GM12864 (cell line): ENCODE results near the gene RSAD2.
A peak's percentile ranks its signal among the peaks of the same experiment; 100 is the strongest.

Experiments used
- DNase-seq: peaks from one replicate; pipeline ENCODE4 v3.0.0-alpha.2; 2011; ENCODE audit warnings: low read depth
- H3K4me3 ChIP-seq: 2 replicates; pipeline ENCODE4 v1.5.1; 2011; ENCODE audit warnings: mild to moderate bottlenecking, low read depth, low read length, control low read depth
- CTCF ChIP-seq: IDR thresholded peaks from 2 replicates; pipeline ENCODE4 v1.5.1; 2011; ENCODE audit warnings: low read depth, mild to moderate bottlenecking, moderate library complexity, low read length, control low read depth, inconsistent platforms; ENCODE audit errors: missing control alignments

Gene RSAD2, protein sequence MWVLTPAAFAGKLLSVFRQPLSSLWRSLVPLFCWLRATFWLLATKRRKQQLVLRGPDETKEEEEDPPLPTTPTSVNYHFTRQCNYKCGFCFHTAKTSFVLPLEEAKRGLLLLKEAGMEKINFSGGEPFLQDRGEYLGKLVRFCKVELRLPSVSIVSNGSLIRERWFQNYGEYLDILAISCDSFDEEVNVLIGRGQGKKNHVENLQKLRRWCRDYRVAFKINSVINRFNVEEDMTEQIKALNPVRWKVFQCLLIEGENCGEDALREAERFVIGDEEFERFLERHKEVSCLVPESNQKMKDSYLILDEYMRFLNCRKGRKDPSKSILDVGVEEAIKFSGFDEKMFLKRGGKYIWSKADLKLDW

GRCh38 chr2:6877402-6878304 lies at the start of gene RSAD2:
Gene RSAD2 (plus strand): TSS chr2:6877777. CDS start chr2:6877801, 24 bp downstream.
- no peak for TF ChIP-seq CTCF
- DNase-seq: no peak
- peak within 1 kb of the TSS; percentile 29 for H3K4me3 ChIP-seq

DNA sequence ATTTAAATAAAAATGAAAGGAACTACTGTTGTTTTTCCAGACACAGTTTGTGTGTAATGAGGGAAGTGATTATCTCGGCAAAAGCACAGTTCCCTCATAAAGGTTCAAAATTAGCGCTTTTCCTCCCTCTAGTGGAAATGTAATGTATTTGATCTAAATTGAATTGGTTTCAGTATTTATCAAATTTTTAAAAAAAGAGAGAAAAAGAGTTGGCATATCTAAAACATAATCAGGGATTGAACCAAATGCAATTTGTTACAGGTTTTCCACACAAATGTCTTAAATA lies 49.3 kb upstream of the RSAD2 start:
- DNase-seq: no peak

GRCh38 chr2:6831229-6831628 lies 46.3 kb upstream of the RSAD2 start:
- H3K4me3 ChIP-seq: no peak overlapping the region
- TF ChIP-seq CTCF: no peak
- DNase-seq: no peak

More for the DNA sequence above, 49.3 kb upstream of the RSAD2 start:
- TF ChIP-seq CTCF: peak; percentile 20
- no peak overlapping the region for H3K4me3 ChIP-seq

DNA sequence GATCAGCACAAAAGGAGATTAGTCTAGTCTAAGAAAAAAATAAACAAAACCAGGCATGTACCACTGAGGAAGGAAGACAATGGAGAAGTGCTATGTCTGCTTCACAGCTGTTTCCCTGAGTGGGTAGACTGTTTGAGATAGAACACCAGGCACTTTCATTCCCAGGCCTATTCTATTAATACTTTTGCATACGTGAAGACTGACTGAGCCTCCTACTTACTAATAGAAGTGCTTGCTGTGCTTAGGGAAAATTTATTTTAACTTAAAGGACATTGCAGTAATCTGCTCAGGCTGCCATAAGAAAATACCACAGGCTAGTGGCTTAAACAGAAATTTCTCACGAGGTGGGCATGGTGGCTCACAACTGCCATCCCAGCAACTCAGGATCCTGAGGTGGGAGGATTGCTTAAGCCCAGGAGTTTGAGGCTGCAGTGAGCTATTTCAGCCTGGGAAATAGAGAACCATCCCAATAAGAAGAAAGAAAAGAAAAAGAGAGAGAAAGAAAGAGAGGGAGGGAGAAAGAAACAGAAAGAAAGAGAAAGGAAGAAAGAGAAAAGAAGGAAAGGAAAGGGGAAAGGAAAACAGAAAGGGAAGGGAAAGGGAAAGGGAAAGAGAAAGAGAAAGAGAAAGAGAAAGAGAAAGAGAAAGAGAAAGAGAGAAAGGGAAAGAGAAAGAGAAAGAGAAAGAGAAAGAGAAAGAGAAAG lies 44.8 kb upstream of the RSAD2 start:
- TF ChIP-seq CTCF: no peak

DNA sequence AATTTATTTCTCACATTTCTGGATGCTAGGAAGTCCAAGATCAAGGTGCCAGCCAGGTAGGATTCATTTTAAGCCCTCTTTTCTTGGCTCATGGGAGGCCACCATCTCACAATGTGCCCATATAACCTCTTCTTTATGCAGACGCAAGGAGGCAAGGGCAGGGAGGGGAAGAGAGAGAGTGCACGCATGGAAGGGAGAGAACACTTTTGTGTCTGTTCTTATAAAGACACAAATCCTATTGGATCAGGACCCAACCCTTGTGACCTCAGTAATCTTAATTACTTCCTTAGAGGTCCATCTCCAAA lies 44.3 kb upstream of the RSAD2 start:
- no peak for DNase-seq
- no peak for TF ChIP-seq CTCF
- no peak overlapping the region for H3K4me3 ChIP-seq

More for the DNA sequence above, 44.8 kb upstream of the RSAD2 start:
- no peak for DNase-seq
- no peak overlapping the region for H3K4me3 ChIP-seq

DNA sequence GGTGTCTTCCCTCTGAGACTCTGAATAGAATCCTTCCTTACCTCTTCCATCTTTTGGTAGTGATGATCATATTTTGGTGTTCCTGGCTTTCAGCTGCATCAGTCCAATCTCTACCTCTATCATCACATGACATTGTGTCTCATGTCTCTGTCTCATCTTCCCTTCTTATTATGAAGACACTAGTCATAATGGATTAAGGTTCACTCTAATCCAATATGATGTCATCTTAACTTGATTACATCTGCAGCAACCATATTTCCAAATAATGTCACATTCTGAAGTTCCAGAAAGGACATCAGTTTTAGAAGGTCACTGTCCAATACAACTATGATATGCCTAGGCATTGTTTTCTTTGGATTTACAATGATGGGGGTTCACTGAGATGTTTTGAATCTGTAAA lies 43.4 kb upstream of the RSAD2 start:
- H3K4me3 ChIP-seq: no peak overlapping the region
- DNase-seq: no peak
- no peak for TF ChIP-seq CTCF
